ENCODE measurements around the gene ABCC1. TPM values are rescaled to one million over a fixed set of nuclear protein-coding genes. Genes with fewer than 3 reads are reported as not detected.
"Not testable (repeated sequence)": the region's sequence is repeated elsewhere in the genome, so short reads cannot be mapped to it uniquely, and the experiment has no call there.

Gene ABCC1
- total RNA-seq, 1 experiment from 2014 or later: 10.0 TPM

DNA sequence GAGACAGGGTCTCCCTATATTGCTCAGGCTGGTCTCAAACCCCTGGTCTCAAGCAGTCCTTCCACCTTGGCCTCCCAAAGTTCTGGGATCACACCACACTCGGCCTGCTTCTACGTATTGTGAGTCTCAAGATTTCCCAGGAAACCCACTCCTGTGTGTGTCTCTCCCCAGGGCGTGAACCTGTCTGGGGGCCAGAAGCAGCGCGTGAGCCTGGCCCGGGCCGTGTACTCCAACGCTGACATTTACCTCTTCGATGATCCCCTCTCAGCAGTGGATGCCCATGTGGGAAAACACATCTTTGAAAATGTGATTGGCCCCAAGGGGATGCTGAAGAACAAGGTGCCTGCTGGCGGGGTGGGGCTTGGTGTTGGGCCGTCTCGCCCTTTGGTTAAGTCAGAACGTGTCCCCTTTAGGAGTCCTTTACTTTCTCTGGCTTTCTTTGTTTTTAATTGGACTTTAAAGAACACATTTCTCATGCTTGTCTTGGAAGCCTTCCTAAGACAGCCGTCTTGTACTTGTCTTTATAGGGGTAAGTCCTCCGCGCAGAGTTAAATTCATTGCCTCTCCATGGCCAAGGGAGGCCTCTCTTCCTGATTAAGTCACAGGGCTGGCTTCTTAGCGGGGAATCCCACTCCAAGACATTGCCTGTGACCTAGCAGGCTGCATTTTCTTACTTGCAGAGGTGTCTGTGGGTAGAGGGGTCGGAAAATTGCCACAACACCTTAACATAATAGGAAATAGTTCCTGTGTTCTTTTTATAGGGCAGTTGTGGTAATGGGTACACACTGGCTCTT lies 137.4 kb downstream of the ABCC1 start:
- no peak overlapping the region for H3K27ac ChIP-seq
- peaks cover 13% of the 10 kb centered on the region for H3K36me3 ChIP-seq
- no peaks in the 10 kb centered on the region for H3K27me3 ChIP-seq
- no peak for DNase-seq
- H3K9me3 ChIP-seq (replicated peaks): no peaks in the 10 kb centered on the region
- H3K4me1 ChIP-seq: no peaks in the 10 kb centered on the region
- no peak overlapping the region for H3K4me3 ChIP-seq

GRCh38 chr16:16090238-16090637 lies 140.8 kb downstream of the ABCC1 start:
- Histone ChIP-seq H3K36me3 (0 out of 2 replicates have a peak, but pooled peaks cover 2% of the 10 kb centered on the region), H3K4me1 (no peaks in the 10 kb centered on the region), H3K9me3 (replicated peaks) (no peaks in the 10 kb centered on the region), H3K27ac (no peak overlapping the region), H3K27me3 (no peaks in the 10 kb centered on the region), H3K4me3 (no peak overlapping the region)
- no peak for DNase-seq

GRCh38 chr16:16092925-16093627 lies 143.7 kb downstream of the ABCC1 start:
- H3K4me3 ChIP-seq: no peak overlapping the region
- DNase-seq: no peak
- no peaks in the 10 kb centered on the region for H3K9me3 ChIP-seq (replicated peaks)
- H3K4me1 ChIP-seq: no peaks in the 10 kb centered on the region
- H3K27ac ChIP-seq: no peak overlapping the region
- 0 out of 2 replicates have a peak, but pooled peaks cover 2% of the 10 kb centered on the region for H3K36me3 ChIP-seq
- H3K27me3 ChIP-seq: no peaks in the 10 kb centered on the region

DNA sequence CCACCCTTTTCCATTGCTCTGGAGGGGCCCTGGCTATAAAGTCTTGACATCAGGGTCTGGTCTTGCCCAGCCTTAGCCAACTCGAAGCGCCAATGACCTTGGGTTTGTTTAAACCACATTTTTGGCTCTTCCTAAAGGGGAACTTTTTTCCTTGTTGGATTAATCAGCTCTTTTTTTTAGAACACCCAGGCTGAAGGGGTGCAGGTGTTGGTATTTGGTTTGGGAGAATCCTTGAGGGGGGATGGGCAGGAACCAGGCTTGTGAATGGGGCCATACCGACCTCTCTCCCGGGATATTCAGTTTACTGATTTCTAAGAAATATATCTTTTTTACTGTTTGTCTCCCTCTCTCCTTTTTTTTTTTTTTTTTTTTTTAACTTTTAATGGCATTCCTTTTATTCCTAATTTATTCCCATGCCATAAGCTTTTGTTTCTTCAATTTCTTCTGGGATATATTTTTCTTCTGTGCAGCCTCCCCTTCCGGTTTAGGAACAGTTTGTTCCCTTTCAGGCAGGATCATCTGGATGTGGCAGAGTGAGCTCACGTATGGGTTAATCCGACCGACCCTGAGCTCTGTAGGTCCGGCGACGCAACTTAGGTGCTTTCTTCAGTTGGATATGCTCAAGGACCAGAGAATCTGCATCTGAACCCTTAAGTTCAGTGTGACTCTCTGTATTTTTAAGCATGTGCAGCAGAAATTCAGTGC lies 144.4 kb downstream of the ABCC1 start:
- no peak for DNase-seq
- Histone ChIP-seq H3K4me3 (no peak overlapping the region), H3K27ac (no peak overlapping the region), H3K9me3 (replicated peaks) (no peaks in the 10 kb centered on the region), H3K4me1 (no peaks in the 10 kb centered on the region), H3K36me3 (0 out of 2 replicates have a peak, but pooled peaks cover 2% of the 10 kb centered on the region), H3K27me3 (no peaks in the 10 kb centered on the region)

DNA sequence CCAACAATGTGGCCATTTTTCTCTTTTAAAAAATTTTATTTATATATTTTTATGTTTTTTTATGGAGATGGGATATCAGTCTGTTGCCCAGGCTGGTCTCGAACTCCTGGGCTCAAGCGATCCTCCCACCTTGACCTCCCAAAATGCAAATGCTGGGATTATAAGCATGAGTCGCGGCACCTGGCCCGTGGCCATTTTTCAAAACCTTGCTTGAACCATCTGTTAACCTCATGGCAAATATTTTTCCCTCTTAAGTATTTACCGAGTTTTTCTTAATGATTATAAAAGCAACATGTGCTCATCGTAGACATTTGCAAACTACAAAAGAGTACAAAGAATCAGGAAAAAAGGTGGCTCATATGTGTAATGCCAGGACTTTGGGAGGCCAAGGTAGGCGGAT lies 146.2 kb downstream of the ABCC1 start:
- H3K36me3 ChIP-seq: 0 out of 2 replicates have a peak, but pooled peaks cover 2% of the 10 kb centered on the region
- no peak overlapping the region for H3K27ac ChIP-seq
- no peak for DNase-seq
- H3K9me3 ChIP-seq (replicated peaks): no peaks in the 10 kb centered on the region
- no peak overlapping the region for H3K4me3 ChIP-seq
- no peaks in the 10 kb centered on the region for H3K4me1 ChIP-seq
- H3K27me3 ChIP-seq: no peaks in the 10 kb centered on the region

GRCh38 chr16:16096121-16096857 lies 146.9 kb downstream of the ABCC1 start:
- Histone ChIP-seq H3K9me3 (replicated peaks) (no peaks in the 10 kb centered on the region), H3K4me1 (no peaks in the 10 kb centered on the region), H3K27ac (no peak overlapping the region), H3K27me3 (no peaks in the 10 kb centered on the region), H3K36me3 (0 out of 2 replicates have a peak, but pooled peaks cover 2% of the 10 kb centered on the region), H3K4me3 (no peak overlapping the region)
- no peak for DNase-seq

DNA sequence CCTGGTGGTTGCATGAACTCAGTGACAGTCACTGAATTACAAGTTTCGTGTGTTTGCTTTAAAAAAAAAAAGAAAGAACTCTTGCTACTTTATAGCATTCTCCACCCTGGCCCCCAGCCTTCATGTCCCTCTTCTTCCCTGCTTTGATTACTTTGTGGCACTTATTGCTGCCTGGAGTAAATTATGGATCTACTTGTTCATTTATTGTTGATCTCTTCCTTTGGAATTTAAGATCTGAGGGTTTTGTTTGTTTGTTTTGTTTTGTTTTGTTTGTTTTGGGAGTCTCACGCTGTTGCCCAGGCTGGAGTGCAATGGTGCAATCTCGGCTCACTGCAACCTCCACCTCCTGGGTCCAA lies 147.4 kb downstream of the ABCC1 start:
- no peaks in the 10 kb centered on the region for H3K4me1 ChIP-seq
- H3K4me3 ChIP-seq: no peak overlapping the region
- DNase-seq: no peak
- 0 out of 2 replicates have a peak, but pooled peaks cover 2% of the 10 kb centered on the region for H3K36me3 ChIP-seq
- no peaks in the 10 kb centered on the region for H3K9me3 ChIP-seq (replicated peaks)
- H3K27me3 ChIP-seq: no peaks in the 10 kb centered on the region
- H3K27ac ChIP-seq: no peak overlapping the region

DNA sequence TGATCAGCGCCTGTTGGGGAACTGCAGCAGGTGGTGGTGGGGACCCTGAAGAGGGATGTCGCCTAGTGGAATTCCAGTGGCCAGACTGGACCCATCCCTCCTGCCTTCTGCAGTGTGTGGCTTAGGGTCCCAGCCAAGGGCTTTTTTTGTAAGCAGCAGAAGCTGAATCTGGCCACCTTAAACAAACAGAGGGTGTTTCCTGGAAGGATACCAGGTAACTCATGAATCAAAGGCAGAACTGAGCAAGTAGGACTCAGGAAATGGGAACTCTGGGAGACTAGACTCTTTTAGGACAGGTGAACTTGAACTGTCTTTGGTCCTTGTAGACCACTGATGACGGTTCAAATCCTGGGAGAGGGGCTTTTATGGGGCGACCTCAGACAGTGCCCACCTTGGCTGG lies 149.9 kb downstream of the ABCC1 start:
- Histone ChIP-seq H3K9me3 (replicated peaks) (no peaks in the 10 kb centered on the region), H3K27me3 (no peaks in the 10 kb centered on the region), H3K4me3 (no peak overlapping the region), H3K27ac (no peak overlapping the region), H3K4me1 (no peaks in the 10 kb centered on the region), H3K36me3 (peaks cover 6% of the 10 kb centered on the region)
- no peak for DNase-seq

GRCh38 chr16:16100631-16101030 lies 151.2 kb downstream of the ABCC1 start:
- DNase-seq: no peak
- Histone ChIP-seq H3K9me3 (replicated peaks) (no peaks in the 10 kb centered on the region), H3K36me3 (peaks cover 6% of the 10 kb centered on the region), H3K4me3 (no peak overlapping the region), H3K27me3 (no peaks in the 10 kb centered on the region), H3K4me1 (no peaks in the 10 kb centered on the region), H3K27ac (no peak overlapping the region)

DNA sequence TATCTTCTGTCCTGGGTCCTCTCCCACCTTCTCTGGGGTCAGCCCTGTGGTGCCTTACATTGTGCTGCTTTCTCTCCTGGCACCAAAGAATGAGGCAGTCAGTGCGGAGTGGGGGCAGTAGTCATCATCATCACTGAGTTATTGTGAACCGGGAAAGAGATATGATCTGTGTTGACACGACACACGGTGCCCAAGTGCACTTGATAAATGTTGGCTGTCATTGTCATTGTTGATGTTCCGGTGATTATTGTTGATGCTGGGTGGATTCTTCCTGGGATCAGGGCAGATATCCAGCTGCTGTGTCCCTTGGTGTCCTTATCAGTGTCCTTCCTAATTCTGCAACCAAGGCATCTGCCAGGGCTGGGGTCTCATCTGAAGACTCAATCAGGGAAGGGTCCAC lies 152.2 kb downstream of the ABCC1 start:
- Histone ChIP-seq H3K27ac (no peak overlapping the region), H3K36me3 (peaks cover 6% of the 10 kb centered on the region), H3K9me3 (replicated peaks) (no peaks in the 10 kb centered on the region), H3K4me3 (no peak overlapping the region), H3K27me3 (no peaks in the 10 kb centered on the region), H3K4me1 (no peaks in the 10 kb centered on the region)
- DNase-seq: no peak

DNA sequence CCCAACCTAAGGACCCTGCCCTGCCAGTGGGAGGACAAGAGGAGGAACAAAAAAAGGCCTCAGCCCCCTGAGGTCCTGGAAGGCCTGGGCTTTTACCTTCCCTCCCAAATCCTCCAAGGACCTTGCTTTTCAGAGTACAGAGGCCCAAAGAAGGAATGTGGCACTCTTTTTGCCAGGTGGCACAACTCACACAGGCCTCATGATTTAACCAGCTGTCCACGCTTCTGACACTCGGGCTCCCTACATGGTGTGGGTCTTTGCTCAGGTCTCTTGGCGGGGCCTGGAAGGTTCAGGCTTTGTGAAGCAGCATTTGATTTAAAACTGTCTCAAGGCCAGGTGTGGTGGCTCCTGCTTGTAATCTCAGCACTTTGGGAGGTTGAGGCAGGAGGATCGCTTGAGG lies 153.3 kb downstream of the ABCC1 start:
- no peak for DNase-seq
- peaks cover 6% of the 10 kb centered on the region for H3K36me3 ChIP-seq
- no peak overlapping the region for H3K27ac ChIP-seq
- no peaks in the 10 kb centered on the region for H3K27me3 ChIP-seq
- no peaks in the 10 kb centered on the region for H3K9me3 ChIP-seq (replicated peaks)
- no peaks in the 10 kb centered on the region for H3K4me1 ChIP-seq
- H3K4me3 ChIP-seq: no peak overlapping the region

GRCh38 chr16:16104132-16104803 lies 154.9 kb downstream of the ABCC1 start:
- H3K27me3 ChIP-seq; H3K4me3 ChIP-seq; H3K36me3 ChIP-seq; H3K9me3 ChIP-seq (replicated peaks); DNase-seq; H3K4me1 ChIP-seq; H3K27ac ChIP-seq: not testable (repeated sequence)

- H3K9me3 ChIP-seq (replicated peaks); H3K36me3 ChIP-seq; H3K27ac ChIP-seq; DNase-seq; H3K4me1 ChIP-seq; H3K27me3 ChIP-seq; H3K4me3 ChIP-seq: not testable (repeated sequence)
These were observed 155.4 kb downstream of the ABCC1 start for GRCh38 chr16:16104804-16105141.

- Histone ChIP-seq H3K27me3 (no peaks in the 10 kb centered on the region), H3K27ac (no peak overlapping the region), H3K4me1 (no peaks in the 10 kb centered on the region), H3K4me3 (no peak overlapping the region), H3K36me3 (peaks cover 6% of the 10 kb centered on the region), H3K9me3 (replicated peaks) (no peaks in the 10 kb centered on the region)
- DNase-seq: no peak
These were observed 156.2 kb downstream of the ABCC1 start for GRCh38 chr16:16105646-16106045.
